HL-60/S4 treated with phorbol 12-myristate 13-acetate at 8.2 ng/mL for 4 days and 3 days (cell line): ENCODE data around the gene SIGLEC1.

Experiments used
- in situ Hi-C: fragments of 300-500 bp; cut with MboI; formaldehyde crosslinking; loops from 2 replicates; pipeline ENCODE4 v1.15.0; 2022; ENCODE audit warnings: low sequenced_read_pairs

Gene SIGLEC1

DNA sequence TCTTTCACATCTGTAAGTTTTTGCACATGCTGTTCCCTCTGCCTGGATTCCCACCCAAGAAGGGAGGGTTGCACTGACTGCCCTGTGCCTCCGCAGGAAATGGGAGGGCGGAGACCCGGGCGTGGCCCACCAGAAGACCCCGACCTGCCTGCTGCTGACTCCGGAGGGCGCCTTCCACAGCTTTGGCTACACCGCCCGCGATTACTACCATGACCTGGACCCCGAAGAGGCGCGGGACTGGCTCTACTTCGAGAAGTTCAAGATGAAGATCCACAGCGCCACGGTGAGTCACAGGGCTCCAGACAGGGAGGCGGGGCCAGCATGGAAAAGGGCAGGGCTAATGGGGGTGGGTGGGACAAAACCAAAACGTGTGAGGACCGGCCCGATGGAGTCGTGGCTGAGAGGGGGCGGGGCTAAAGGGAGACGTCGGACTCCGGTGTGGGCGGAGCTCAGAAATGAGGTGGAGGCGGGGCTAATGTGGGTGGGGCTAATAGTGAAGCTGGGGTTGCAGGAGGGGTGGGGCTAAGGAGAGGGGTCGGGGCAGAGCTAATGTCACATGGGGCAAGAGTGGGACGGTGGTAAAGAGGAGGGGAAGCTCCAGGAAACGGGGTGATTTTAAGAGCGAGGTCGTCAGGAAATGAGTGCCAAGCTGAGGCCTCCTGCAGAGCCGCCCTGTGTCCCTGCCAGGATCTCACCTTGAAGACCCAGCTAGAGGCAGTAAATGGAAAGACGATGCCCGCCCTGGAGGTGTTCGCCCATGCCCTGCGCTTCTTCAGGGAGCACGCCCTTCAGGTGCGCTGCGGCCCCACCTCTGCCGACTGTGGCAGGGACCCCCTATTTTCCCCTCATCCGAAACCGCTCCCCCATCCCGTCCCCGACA, 32.6 kb upstream of the SIGLEC1 start:
- in situ Hi-C loops, result no loop called here

- in situ Hi-C loops, result no loop called here
Measured at GRCh38 chr20:3744037-3744436, 31.6 kb upstream of the SIGLEC1 start.

- in situ Hi-C loops, result no loop called here
Measured at GRCh38 chr20:3743251-3743650, 30.9 kb upstream of the SIGLEC1 start.

DNA sequence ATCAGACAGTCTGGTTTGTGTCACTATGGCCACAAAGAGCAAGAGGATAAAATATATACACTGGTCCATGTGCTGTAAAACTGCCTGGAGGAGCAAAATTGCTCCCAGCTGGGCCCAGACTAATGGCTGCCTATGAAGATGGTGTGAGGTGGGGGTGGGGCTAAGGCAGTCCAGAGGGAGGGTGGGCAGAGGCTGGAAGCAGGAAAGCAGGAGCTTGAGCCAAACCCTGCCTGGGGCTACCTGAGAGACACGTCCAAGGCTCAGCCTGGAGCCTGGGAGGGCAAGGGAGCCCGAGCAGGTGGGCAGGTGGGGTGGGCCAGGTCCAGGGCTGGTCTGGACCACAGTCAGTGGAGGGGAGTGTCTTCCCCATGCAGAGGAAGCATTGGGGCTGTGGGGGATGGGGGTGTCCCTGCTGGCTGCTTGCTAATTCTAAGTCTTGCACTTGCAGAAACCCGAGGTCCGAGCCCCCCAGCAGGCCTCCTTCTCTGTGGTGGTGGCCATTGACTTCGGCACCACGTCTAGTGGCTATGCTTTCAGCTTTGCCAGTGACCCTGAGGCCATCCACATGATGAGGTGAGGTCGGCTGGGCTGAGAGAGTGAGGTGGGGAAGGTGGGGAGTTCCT, 29.5 kb upstream of the SIGLEC1 start:
- in situ Hi-C loops, result no loop called here

- in situ Hi-C loops, result no loop called here
Measured at GRCh38 chr20:3740615-3741301, 28.4 kb upstream of the SIGLEC1 start.

- in situ Hi-C loops, result no loop called here
Measured at GRCh38 chr20:3739926-3740451, 27.6 kb upstream of the SIGLEC1 start.

GRCh38 chr20:3739054-3739925, 26.9 kb upstream of the SIGLEC1 start:
- in situ Hi-C loops, result no loop called here

DNA sequence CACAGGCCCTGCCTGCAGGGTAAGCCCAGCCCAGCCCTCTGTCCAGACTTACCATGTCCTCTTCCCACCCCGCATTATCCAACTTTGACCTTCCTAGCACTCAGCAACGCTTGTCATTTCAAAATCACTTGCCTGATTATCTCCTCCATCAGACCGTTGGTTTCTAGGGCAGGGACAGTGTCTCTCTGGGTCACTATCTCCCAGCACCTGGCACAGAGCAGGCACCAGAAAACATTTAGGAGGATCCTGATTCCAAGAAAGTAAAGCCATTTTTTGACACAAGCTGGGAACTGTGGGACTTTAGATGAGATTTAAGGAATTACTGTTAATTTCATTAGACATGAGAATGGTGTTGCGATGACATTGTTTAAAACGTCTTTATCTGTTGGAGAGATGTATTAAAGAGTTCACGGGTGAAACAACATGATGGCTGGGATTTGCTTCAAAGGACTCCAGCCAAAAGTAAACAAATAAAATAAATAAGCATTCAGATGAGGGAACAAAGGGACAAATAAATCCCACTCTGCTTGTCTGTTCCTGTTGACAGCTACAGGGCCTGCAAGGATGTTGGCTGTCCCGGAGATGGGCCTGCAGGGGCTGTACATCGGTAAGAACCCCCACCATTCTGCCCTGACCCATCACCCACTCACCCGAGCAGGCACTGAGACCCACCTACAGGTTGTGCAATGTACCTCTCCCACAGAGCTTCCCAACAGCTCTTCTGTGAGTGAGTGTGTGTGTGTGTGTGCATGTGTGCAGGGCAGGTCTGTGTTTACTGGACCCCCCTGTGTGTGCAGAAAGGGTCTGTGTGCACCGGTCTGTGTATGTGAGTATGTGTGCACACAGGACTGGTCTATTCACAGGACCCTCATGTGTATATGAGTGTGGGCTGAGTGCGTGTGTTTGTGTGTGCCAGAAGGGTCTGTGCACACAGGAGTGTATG, 26.0 kb upstream of the SIGLEC1 start:
- in situ Hi-C loops, result no loop called here

GRCh38 chr20:3735768-3736167, 23.4 kb upstream of the SIGLEC1 start:
- in situ Hi-C loops, result no loop called here

GRCh38 chr20:3734111-3734843, 21.9 kb upstream of the SIGLEC1 start:
- in situ Hi-C loops, result no loop called here

GRCh38 chr20:3733119-3733995, 21.0 kb upstream of the SIGLEC1 start:
- in situ Hi-C loops, result no loop called here

GRCh38 chr20:3732327-3733118, 20.1 kb upstream of the SIGLEC1 start, which contains the start of gene HSPA12B:
Gene HSPA12B, plus strand, starts transcription at chr20:3732685. Its CDS starts 5,990 bp downstream, at chr20:3738675.
- in situ Hi-C loops, result no loop called here

DNA sequence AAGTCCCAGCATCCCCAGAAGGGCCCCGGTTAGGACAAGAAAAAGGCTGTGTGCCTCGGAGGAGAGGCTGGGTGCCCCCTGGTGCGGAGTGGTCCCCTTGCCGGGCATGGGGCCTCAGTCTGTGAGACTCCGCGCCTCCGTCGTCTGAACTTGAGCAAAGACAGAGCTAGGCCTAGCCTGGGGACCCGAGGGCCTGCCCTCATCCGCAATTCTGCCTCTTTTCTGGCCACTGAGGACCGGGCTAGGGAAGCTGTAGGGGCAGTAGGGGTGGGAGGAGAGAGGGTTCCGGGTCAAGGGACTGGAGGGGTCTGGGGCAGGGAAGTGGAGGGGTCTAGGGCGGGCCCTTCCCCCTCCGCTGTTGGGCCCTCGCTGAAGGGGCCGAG, 19.5 kb upstream of the SIGLEC1 start:
- in situ Hi-C loops, result no loop called here

- in situ Hi-C loops, result no loop called here
Measured at GRCh38 chr20:3730803-3731672, 18.6 kb upstream of the SIGLEC1 start.

- in situ Hi-C loops, result no loop called here
Measured at GRCh38 chr20:3729811-3730540, 17.6 kb upstream of the SIGLEC1 start.
